GM12878 (cell line): ENCODE measurements around the gene VWA3B. TPM values are rescaled to one million over a fixed set of nuclear protein-coding genes. Genes with fewer than 3 reads are reported as not detected.

Experiments
- ATAC-seq: fragments of 200-7000 bp; cut with Tn5 transposase; 3 replicates; pipeline ENCODE4 v1.9.1; 2020; ENCODE audit warnings: mild to moderate bottlenecking, moderate library complexity
- BruUV-seq: library from RNA; stranded (reverse); fragments of 400-500 nt; replicated peaks from 2 replicates; lab custom pipeline; 2021; lab: Mats Ljungman, UMichigan
- CTCF ChIA-PET: fragments of 300-600 bp; sonication (Branson Sonifier 250); formaldehyde crosslinking; extraction: SDS; loops from one replicate; lab custom pipeline; 2021; ENCODE audit warnings: inconsistent platforms; lab: Yijun Ruan, JAX
- POLR2A ChIA-PET: fragments of 350-600 bp; formaldehyde crosslinking; extraction: SDS; loops from one replicate; lab custom pipeline; 2021; ENCODE audit warnings: inconsistent platforms; lab: Charles Lee
- RAD21 ChIA-PET: fragments of 300-600 bp; sonication (Branson Sonifier 250); formaldehyde crosslinking; loops from one replicate; lab custom pipeline; 2023; ENCODE audit warnings: antibody characterized with exemption; ENCODE audit not compliant: unreplicated experiment; lab: Charles Lee
- SMC1A ChIA-PET: fragments of 300-600 bp; sonication (Branson Sonifier 250); formaldehyde crosslinking; loops from one replicate; lab custom pipeline; 2023; ENCODE audit not compliant: unreplicated experiment, uncharacterized antibody; lab: Charles Lee
- DNase-seq: peaks from one replicate; pipeline ENCODE4 v3.0.0-alpha.2; 2011; ENCODE audit warnings: low read depth, low spot score
- FAIRE-seq: peaks from 3 replicates; lab custom pipeline; 2011; peaks lifted over from hg19 to GRCh38; lab: Jason Lieb, UNC
- H2AFZ ChIP-seq: 2 replicates; pipeline ENCODE4 v1.6.0; 2011; ENCODE audit warnings: low read depth, low read length, control low read depth; ENCODE audit not compliant: control insufficient read depth
- H3K27ac ChIP-seq: 2 replicates; pipeline ENCODE4 v1.5.1; 2011; ENCODE audit warnings: control low read depth; ENCODE audit not compliant: control insufficient read depth, insufficient read depth
- H3K27me3 ChIP-seq, 2 experiments: replicated peaks in 1 of 2; 2 replicates each; pipeline versions ENCODE4 v1.6.0 to v1.6.1; 2011; ENCODE audit warnings: low read length in 1 of 2; ENCODE audit not compliant: control insufficient read depth in 2 of 2, insufficient read depth in 2 of 2
- H3K36me3 ChIP-seq, 2 experiments: 2 replicates each; pipeline ENCODE4 v1.5.1; 2011; ENCODE audit warnings: low read length in 1 of 2; ENCODE audit not compliant: control insufficient read depth in 2 of 2, insufficient read depth in 2 of 2
- H3K4me1 ChIP-seq: 2 replicates; pipeline ENCODE4 v1.6.1; 2011; ENCODE audit warnings: mild to moderate bottlenecking, low read length, moderate library complexity, mixed read lengths; ENCODE audit not compliant: control insufficient read depth, insufficient read depth
- H3K4me2 ChIP-seq: 2 replicates; pipeline ENCODE4 v1.6.0; 2011; ENCODE audit warnings: control low read depth; ENCODE audit not compliant: control insufficient read depth, insufficient read depth
- H3K4me3 ChIP-seq: fragments of 200-600 bp; sonication (generic); 2 replicates; pipeline ENCODE4 v1.5.1; 2016
- H3K79me2 ChIP-seq: 2 replicates; pipeline ENCODE4 v1.6.0; 2011; ENCODE audit warnings: low read length; ENCODE audit not compliant: control insufficient read depth, insufficient read depth
- H3K9ac ChIP-seq: 2 replicates; pipeline ENCODE4 v1.8.0; 2011; ENCODE audit warnings: low read length, control low read depth, mixed read lengths; ENCODE audit not compliant: control insufficient read depth, insufficient read depth
- H3K9me3 ChIP-seq: replicated peaks from 3 replicates; pipeline ENCODE4 v1.5.1; 2011; ENCODE audit warnings: mild to moderate bottlenecking, low read length; ENCODE audit not compliant: control insufficient read depth, insufficient read depth
- H4K20me1 ChIP-seq: 2 replicates; pipeline ENCODE4 v1.6.0; 2011; ENCODE audit not compliant: control insufficient read depth, insufficient read depth
- BHLHE40 ChIP-seq, 2 experiments: fragments of 450-650 bp in 1 of 2; IDR thresholded peaks; 2 replicates each; pipeline ENCODE4 v1.6.1; 2011 to 2017; ENCODE audit warnings: low read depth in 2 of 2, borderline replicate concordance in 1 of 2, improper control_type of control experiment in 1 of 2, low read length in 1 of 2, mild to moderate bottlenecking in 1 of 2
- CBX3 ChIP-seq: fragments of 200-600 bp; sonication (generic); IDR thresholded peaks from 2 replicates; pipeline ENCODE4 v1.6.1; 2016; ENCODE audit warnings: low read depth, borderline replicate concordance
- HCFC1 ChIP-seq: fragments of 150-350 bp; IDR thresholded peaks from 2 replicates; pipeline ENCODE4 v1.6.1; 2014; ENCODE audit warnings: low read length
- IKZF2 ChIP-seq, 2 experiments: fragments of 450-650 bp; IDR thresholded peaks; 2 replicates each; pipeline ENCODE4 v1.6.1; 2017; ENCODE audit warnings: mild to moderate bottlenecking in 2 of 2, moderate library complexity in 2 of 2
- NR2C1 ChIP-seq: fragments of 450-650 bp; IDR thresholded peaks from 2 replicates; pipeline ENCODE4 v1.6.1; 2017; ENCODE audit warnings: antibody characterized with exemption, mild to moderate bottlenecking, moderate library complexity
- POLR2A ChIP-seq: IDR thresholded peaks from 2 replicates; pipeline ENCODE4 v1.6.1; 2011; ENCODE audit warnings: low read depth, mild to moderate bottlenecking, low read length
- RELA ChIP-seq: fragments of 450-650 bp; IDR thresholded peaks from 2 replicates; pipeline ENCODE4 v1.8.0; 2014; ENCODE audit warnings: borderline replicate concordance; ENCODE audit not compliant: partially characterized antibody
- SMAD1 ChIP-seq: fragments of 450-650 bp; IDR thresholded peaks from 2 replicates; pipeline ENCODE4 v1.6.1; 2018; ENCODE audit warnings: mild to moderate bottlenecking, low read depth; ENCODE audit not compliant: partially characterized antibody
- YY1 ChIP-seq: IDR thresholded peaks from 2 replicates; pipeline ENCODE4 v1.6.1; 2011; ENCODE audit warnings: low read depth, mild to moderate bottlenecking, low read length
- ZBED1 ChIP-seq: IDR thresholded peaks from 2 replicates; pipeline ENCODE4 v1.6.1; 2016; ENCODE audit warnings: borderline replicate concordance
- WGBS: methylation state at CpG from one replicate; pipeline ENCODE4 v1.1.6; 2016; ENCODE audit warnings: low lambda C conversion rate; ENCODE audit not compliant: insufficient replicate concordance, insufficient coverage; ENCODE audit errors: missing lambda C conversion rate; 5-methylcytosine and 5-hydroxymethylcytosine counted together
- in situ Hi-C: fragments of 300-500 bp; cut with MboI; formaldehyde crosslinking; loops from 9 replicates; pipeline ENCODE4 v1.14.3; 2018; ENCODE audit warnings: mixed read lengths
- intact Hi-C: fragments of 100-400 bp; cut with micrococcal nuclease; formaldehyde crosslinking; loops from one replicate; pipeline ENCODE4 v1.14.2; 2022; ENCODE audit not compliant: unreplicated experiment
- polyA plus RNA-seq, 11 experiments: library from polyadenylated mRNA; depleted of rRNA in 4 of 11; unstranded in 6 of 11; stranded (reverse) in 5 of 11; fragments of >200 nt; fragmentation: Nextera tagmentation in 4 of 11; fragmentation: Illumina TruSeq in 1 of 11; extraction: Ambion mirVana in 4 of 11; extraction: Trizol in 1 of 11; gene quantifications; 1 replicate in 1 of 11; 2 replicates in 10 of 11; pipeline versions ENCODE4 v1.2.1 to v1.2.3, GENCODE V29; 2011 to 2016; ENCODE audit warnings: inconsistent platforms in 2 of 11, missing spikeins in 2 of 11, low read depth in 1 of 11
- total RNA-seq, 4 experiments: library from RNA; depleted of rRNA in 3 of 4; stranded (reverse); fragments of >200 nt in 3 of 4; fragmentation: Illumina TruSeq in 1 of 4; extraction: Trizol in 1 of 4; gene quantifications; 2 replicates each; pipeline versions ENCODE4 v1.2.1 to v1.2.3, GENCODE V29; 2013 to 2021
- TF ChIP-seq, protein P1 (sequence below): IDR thresholded peaks from 2 replicates; pipeline ENCODE4 v1.6.1; 2012; ENCODE audit warnings: low read depth, low read length, improper control_type of control experiment
- TF ChIP-seq, protein P2 (sequence below): fragments of 450-650 bp; IDR thresholded peaks from 2 replicates; pipeline ENCODE4 v1.6.1; 2016; ENCODE audit warnings: mild to moderate bottlenecking
- TF ChIP-seq, protein P3 (sequence below): fragments of 450-650 bp; IDR thresholded peaks from 2 replicates; pipeline ENCODE4 v1.6.1; 2017; ENCODE audit warnings: low read depth, mild to moderate bottlenecking, moderate library complexity

VWA3B gene
- total and polyA plus RNA-seq, 10 of the 15 experiments (the other 5 are each of a cell fraction or from before 2014, with no cell fraction given): 0.04 to 0.86 (median 0.19) TPM; not detected in 4

DNA sequence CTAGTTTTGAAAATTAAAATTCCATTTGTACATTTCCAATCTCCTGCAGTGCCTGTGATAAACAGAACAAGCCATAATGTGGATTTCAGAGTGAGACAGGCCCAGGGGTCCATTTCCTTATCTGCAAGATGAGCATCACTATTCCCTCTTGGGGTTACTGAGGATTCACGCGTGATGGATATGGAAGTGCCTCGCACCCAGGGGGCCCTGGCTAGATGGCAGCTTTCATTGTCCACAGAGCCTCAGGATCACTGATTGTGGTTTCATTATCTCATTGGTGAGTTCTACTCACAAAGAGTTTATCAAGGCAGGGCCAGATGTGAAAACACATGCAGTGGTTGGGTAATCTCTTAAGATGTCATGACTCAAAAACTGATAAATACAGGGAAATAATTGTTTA, 270.9 kb downstream of the VWA3B start (continued):
- no peak for TF ChIP-seq BHLHE40 (IDR thresholded peaks at IDR 0.05; ENCODE audit: borderline replicate concordance in 1 of 2, low read depth in 2 of 2, low read length in 1 of 2)
- TF ChIP-seq POLR2A: no peak
- no peak for TF ChIP-seq IKZF2 (IDR thresholded peaks at IDR 0.05)
- TF ChIP-seq, protein P1, sequence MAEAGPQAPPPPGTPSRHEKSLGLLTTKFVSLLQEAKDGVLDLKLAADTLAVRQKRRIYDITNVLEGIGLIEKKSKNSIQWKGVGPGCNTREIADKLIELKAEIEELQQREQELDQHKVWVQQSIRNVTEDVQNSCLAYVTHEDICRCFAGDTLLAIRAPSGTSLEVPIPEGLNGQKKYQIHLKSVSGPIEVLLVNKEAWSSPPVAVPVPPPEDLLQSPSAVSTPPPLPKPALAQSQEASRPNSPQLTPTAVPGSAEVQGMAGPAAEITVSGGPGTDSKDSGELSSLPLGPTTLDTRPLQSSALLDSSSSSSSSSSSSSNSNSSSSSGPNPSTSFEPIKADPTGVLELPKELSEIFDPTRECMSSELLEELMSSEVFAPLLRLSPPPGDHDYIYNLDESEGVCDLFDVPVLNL: no peak
- TF ChIP-seq, protein P2, sequence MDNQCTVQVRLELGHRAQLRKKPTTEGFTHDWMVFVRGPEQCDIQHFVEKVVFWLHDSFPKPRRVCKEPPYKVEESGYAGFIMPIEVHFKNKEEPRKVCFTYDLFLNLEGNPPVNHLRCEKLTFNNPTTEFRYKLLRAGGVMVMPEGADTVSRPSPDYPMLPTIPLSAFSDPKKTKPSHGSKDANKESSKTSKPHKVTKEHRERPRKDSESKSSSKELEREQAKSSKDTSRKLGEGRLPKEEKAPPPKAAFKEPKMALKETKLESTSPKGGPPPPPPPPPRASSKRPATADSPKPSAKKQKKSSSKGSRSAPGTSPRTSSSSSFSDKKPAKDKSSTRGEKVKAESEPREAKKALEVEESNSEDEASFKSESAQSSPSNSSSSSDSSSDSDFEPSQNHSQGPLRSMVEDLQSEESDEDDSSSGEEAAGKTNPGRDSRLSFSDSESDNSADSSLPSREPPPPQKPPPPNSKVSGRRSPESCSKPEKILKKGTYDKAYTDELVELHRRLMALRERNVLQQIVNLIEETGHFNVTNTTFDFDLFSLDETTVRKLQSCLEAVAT: no peak
- TF ChIP-seq RELA: no peak
- TF ChIP-seq, all 136 proteins: peak for 0

DNA sequence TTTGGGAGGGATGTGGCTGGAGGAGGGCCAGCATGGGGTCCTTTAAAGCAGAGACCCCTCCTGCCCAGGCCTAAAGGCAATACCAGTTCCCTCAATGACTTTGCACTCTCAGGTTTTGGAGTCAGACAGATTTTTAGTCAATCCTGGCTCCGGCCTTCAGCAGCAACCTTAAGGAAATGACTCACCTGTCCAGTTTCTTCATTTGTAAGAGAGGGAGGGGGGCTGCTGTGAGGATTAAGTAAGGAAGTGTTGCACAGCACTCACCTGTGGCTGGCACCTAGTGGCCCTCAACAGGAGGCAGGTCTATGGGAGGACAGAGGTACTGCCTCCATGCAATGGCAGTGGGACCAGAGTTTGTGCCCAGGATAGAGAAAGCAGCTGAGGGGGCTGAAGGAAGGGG, 273.0 kb downstream of the VWA3B start:
- in situ Hi-C loops: no loop called here
- no peak for TF ChIP-seq SMAD1
- TF ChIP-seq HCFC1: no peak
- no peak for TF ChIP-seq YY1
- TF ChIP-seq, protein P3, sequence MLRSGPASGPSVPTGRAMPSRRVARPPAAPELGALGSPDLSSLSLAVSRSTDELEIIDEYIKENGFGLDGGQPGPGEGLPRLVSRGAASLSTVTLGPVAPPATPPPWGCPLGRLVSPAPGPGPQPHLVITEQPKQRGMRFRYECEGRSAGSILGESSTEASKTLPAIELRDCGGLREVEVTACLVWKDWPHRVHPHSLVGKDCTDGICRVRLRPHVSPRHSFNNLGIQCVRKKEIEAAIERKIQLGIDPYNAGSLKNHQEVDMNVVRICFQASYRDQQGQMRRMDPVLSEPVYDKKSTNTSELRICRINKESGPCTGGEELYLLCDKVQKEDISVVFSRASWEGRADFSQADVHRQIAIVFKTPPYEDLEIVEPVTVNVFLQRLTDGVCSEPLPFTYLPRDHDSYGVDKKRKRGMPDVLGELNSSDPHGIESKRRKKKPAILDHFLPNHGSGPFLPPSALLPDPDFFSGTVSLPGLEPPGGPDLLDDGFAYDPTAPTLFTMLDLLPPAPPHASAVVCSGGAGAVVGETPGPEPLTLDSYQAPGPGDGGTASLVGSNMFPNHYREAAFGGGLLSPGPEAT: no peak
- no peak for TF ChIP-seq ZBED1
- no peak for TF ChIP-seq CBX3
- TF ChIP-seq NR2C1: no peak
- TF ChIP-seq, all 136 proteins: peak for 0
- no peak overlapping the region for H3K4me3 ChIP-seq
- ChIA-PET RAD21 (no interaction called here), POLR2A (no interaction called here), CTCF (no interaction called here), SMC1A (no interaction called here)
- WGBS: 0% methylated on average over 1 of the region's 1 CpG
- no peak for FAIRE-seq
- H3K36me3 ChIP-seq: no peaks in the 10 kb centered on the region
- no peak for DNase-seq
- intact Hi-C loops: no loop called here
- H3K9ac ChIP-seq: no peak overlapping the region
- BruUV-seq: no TSS peak
- 0 out of 4 replicates have a peak, but pooled peaks cover 0 to 4% of the 10 kb centered on the region in 2 experiments for H3K27me3 ChIP-seq
- H3K4me1 ChIP-seq: no peaks in the 10 kb centered on the region
- no peak overlapping the region for H3K27ac ChIP-seq
- no peaks in the 10 kb centered on the region for H3K9me3 ChIP-seq
- no peaks in the 10 kb centered on the region for H4K20me1 ChIP-seq
- H3K4me2 ChIP-seq: no peak overlapping the region
- H3K79me2 ChIP-seq: no peaks in the 10 kb centered on the region
- ATAC-seq: no peak
- H2AFZ ChIP-seq: no peak overlapping the region
